Stimulated activated CD4-positive, alpha-beta T cell treated with anti-CD3 and anti-CD28 coated beads, Interleukin-4, amount 100 ng/mL, for 24 hours (primary cell): ENCODE results near the gene FOXA2.

Source experiments
- DNase-seq: peaks from one replicate; pipeline ENCODE4 v3.0.0-alpha.2; 2020

The FOXA2 gene

DNA sequence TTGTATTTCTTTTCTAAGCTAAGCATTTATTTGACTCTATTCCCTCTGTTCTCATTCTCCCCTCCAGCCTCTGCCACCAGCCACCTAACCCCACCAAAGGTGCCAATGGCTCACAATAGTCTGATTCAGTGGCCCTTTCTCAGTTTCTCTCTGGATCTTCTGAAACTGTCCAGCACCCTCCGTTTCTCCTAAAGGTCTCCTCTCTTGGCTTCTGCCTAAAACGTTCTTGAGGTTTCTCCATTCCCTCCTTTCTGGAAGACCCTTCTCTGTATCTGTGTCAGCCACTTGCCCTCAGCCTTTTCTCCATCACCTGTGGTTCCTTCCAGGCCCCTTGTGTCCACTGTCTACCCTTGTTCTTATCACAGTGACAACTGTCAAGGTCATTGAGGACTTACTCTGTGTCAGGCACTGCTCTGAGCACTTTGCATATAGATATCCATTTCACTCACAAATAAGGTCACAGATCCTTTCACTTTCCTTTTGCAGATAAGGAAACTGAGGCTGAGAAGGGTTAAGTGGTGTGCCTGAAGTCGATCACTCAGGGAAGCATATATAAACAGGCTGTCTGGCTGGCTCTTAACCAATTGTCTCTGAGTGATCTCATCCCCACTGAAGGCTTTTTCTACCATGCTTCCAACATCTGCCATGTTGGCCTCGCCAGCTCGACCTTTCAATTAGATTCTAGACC is 48.1 kb downstream of the FOXA2 start:
- DNase-seq = no peak

- no peak for DNase-seq
These were observed 48.9 kb downstream of the FOXA2 start for GRCh38 chr20:22535483-22535882.

DNA sequence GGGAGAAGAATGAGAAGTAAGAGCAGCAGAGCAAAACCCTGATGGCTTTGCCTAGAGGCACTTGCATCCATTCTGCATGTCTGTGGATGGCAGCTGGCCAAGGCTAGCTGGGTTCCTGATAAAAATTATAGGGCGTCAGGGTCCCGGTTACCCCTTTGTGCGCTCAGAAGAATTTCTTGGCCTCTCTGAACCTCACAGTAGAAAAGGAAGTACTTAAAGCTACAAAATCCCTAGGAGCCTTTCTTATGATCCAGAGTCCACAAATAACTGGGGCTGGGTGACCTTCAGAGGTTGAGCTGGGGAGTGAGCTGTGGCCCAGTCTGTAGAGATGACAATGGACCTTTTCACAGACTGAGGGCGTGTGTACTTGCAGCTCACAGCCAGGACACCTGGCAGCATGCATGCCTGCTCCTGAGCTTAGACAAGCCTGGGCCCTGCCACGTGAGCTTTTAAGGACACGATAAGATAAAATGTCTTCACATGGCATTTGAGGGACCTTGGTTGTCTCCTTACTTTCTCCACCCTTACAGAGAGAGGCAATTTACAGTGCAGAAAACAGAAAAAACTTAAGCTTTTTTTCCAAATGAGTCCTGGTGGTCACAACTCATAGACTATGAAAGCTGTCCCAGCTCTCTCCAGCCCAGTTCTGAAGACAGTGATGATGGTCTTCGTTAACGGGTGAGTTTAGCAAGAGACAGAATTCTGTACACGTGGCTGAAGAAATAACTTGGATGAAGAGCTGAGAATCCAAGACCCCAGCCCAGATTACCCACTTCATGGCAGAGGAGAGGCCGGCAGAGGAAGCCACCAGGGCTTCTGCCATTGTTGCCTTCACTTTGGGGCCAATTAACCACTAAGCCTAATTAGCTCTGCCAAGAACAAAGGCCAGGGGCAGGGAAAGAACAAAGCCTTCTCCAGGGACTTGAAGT is 50.3 kb downstream of the FOXA2 start:
- no peak for DNase-seq

DNA sequence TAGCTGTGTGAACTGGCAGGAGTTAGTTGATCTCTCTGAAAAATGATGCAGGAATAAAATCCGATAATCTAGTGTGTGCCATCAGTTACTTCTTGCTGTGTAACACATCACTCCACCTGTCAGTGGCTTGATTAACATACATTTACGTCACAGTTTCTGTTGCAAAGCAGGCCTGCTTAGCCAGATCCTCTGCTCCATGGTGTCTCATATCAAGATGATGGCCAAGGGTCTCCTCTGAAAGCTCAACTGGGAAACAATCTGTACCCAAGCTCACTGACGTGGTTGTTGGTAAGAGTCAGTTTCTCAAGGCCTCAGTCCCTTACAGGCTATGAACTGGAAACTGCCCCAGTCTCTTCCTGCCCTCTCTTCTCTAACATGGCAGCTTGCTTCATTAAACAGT is 51.8 kb downstream of the FOXA2 start:
- DNase-seq = no peak

- no peak for DNase-seq
These were observed 52.6 kb downstream of the FOXA2 start for GRCh38 chr20:22531756-22532155.

- no peak for DNase-seq
These were observed 53.2 kb downstream of the FOXA2 start for GRCh38 chr20:22531056-22531615.
